Panc1 (cell line): ENCODE measurements around the gene GPRC5D.

ENCODE experiments used
- CTCF ChIP-seq: fragments of 450-650 bp; IDR thresholded peaks from 2 replicates; pipeline ENCODE4 v1.5.1; 2017; ENCODE audit warnings: mild to moderate bottlenecking
- POLR2AphosphoS5 ChIP-seq: IDR thresholded peaks from 2 replicates; pipeline ENCODE4 v1.6.1; 2012; ENCODE audit warnings: mild to moderate bottlenecking, low read depth, low read length, moderate library complexity

- TF ChIP-seq CTCF = no peak
- no peak for TF ChIP-seq POLR2AphosphoS5
Observed at GRCh38 chr12:12939888-12940287, 12.1 kb downstream of the GPRC5D start.
